ENCODE results near the gene TPPP2. TPM values are rescaled to one million over a fixed set of nuclear protein-coding genes. Genes with fewer than 3 reads are reported as not detected.

TPPP2 gene
- total RNA-seq, 4 donors from 2014 or later = not detected

- TF ChIP-seq EP300 (IDR thresholded peaks at IDR 0.05) (no peak), CTCF (IDR thresholded peaks at IDR 0.05) (no peak), POLR2A (IDR thresholded peaks at IDR 0.05; ENCODE audit: low read depth) (no peak), POLR2AphosphoS5 (IDR thresholded peaks at IDR 0.05) (no peak)
- peaks cover 33 to 56% (median 50%) of the 10 kb centered on the region in 4 donors for H3K4me1 ChIP-seq
- DNase-seq (ENCODE audit: extremely low spot score) = no peak
- no peaks in the 10 kb centered on the region for H3K27me3 ChIP-seq
- no peaks in the 10 kb centered on the region for H3K9me3 ChIP-seq
- H3K27ac ChIP-seq (replicated peaks in 1 of 4) = peak overlapping the region; percentile 88 to 90 (median 90)
- WGBS = 81% methylated on average over 4 of the region's 9 CpGs
- intact Hi-C loops (cut with DNase I) = no loop called here
- no peak overlapping the region for H3K4me3 ChIP-seq
- peaks cover 11 to 51% (median 48%) of the 10 kb centered on the region in 4 donors for H3K36me3 ChIP-seq
Observed at GRCh38 chr14:21072781-21073339, 42.8 kb downstream of the TPPP2 start.

GRCh38 chr14:21073921-21074320 lies 43.9 kb downstream of the TPPP2 start:
- intact Hi-C loops (cut with DNase I) = no loop called here
- no peak for DNase-seq (ENCODE audit: extremely low spot score)
- Histone ChIP-seq H3K36me3 (peaks cover 11 to 62% (median 58%) of the 10 kb centered on the region in 4 donors), H3K4me1 (peaks cover 28 to 48% (median 43%) of the 10 kb centered on the region in 4 donors), H3K27ac (replicated peaks in 1 of 4) (no peak overlapping the region), H3K4me3 (no peak overlapping the region), H3K9me3 (no peaks in the 10 kb centered on the region), H3K27me3 (no peaks in the 10 kb centered on the region)
- TF ChIP-seq EP300 (IDR thresholded peaks at IDR 0.05) (no peak), CTCF (IDR thresholded peaks at IDR 0.05) (no peak), POLR2AphosphoS5 (IDR thresholded peaks at IDR 0.05) (no peak), POLR2A (IDR thresholded peaks at IDR 0.05; ENCODE audit: low read depth) (no peak)
- 90% methylated on average over 5 of the region's 9 CpGs for WGBS

GRCh38 chr14:21074398-21075272 lies 44.6 kb downstream of the TPPP2 start:
- no peak for TF ChIP-seq POLR2AphosphoS5 (IDR thresholded peaks at IDR 0.05)
- TF ChIP-seq EP300 (IDR thresholded peaks at IDR 0.05) = no peak
- no peak for TF ChIP-seq POLR2A (IDR thresholded peaks at IDR 0.05; ENCODE audit: low read depth)
- no peak for TF ChIP-seq CTCF (IDR thresholded peaks at IDR 0.05)

GRCh38 chr14:21075719-21076437 lies 45.9 kb downstream of the TPPP2 start:
- intact Hi-C loops (cut with DNase I) = no loop called here
- DNase-seq (ENCODE audit: extremely low spot score) = no peak
- peaks cover 19 to 30% (median 28%) of the 10 kb centered on the region in 4 donors for H3K4me1 ChIP-seq
- no peaks in the 10 kb centered on the region for H3K9me3 ChIP-seq
- no peak overlapping the region for H3K27ac ChIP-seq (replicated peaks in 1 of 4)
- no peak overlapping the region for H3K4me3 ChIP-seq
- TF ChIP-seq EP300 (IDR thresholded peaks at IDR 0.05) (no peak), POLR2AphosphoS5 (IDR thresholded peaks at IDR 0.05) (no peak), CTCF (IDR thresholded peaks at IDR 0.05) (no peak), POLR2A (IDR thresholded peaks at IDR 0.05; ENCODE audit: low read depth) (no peak)
- WGBS = 84% methylated on average over 9 of the region's 9 CpGs
- no peaks in the 10 kb centered on the region for H3K27me3 ChIP-seq
- H3K36me3 ChIP-seq = peaks cover 25 to 81% (median 77%) of the 10 kb centered on the region in 4 donors

More at GRCh38 chr14:21074398-21075272, 44.6 kb downstream of the TPPP2 start:
- Histone ChIP-seq H3K27me3 (no peaks in the 10 kb centered on the region), H3K4me1 (peaks cover 21 to 41% (median 36%) of the 10 kb centered on the region in 4 donors), H3K27ac (replicated peaks in 1 of 4) (peak overlapping the region in 1 of 4 donors; percentile 8), H3K4me3 (no peak overlapping the region), H3K36me3 (peaks cover 13 to 69% (median 66%) of the 10 kb centered on the region in 4 donors), H3K9me3 (no peaks in the 10 kb centered on the region)
- intact Hi-C loops (cut with DNase I) = no loop called here
- WGBS = 88% methylated on average over 15 of the region's 26 CpGs
- no peak for DNase-seq (ENCODE audit: extremely low spot score)

All from esophagus muscularis mucosa (tissue), 4 donors.